Measurements from ENCODE around the gene AMPD3.

The AMPD3 gene

GRCh38 chr11:10505278-10506007 lies 50.4 kb downstream of the AMPD3 start:
- no peak for DNase-seq

GRCh38 chr11:10506008-10506370 lies 50.9 kb downstream of the AMPD3 start:
- no peak for DNase-seq

- no peak for DNase-seq
Measured at GRCh38 chr11:10511181-10511621, 56.1 kb downstream of the AMPD3 start.

GRCh38 chr11:10514202-10514601 lies 59.1 kb downstream of the AMPD3 start:
- no peak for DNase-seq

GRCh38 chr11:10514709-10515108 lies 59.6 kb downstream of the AMPD3 start:
- DNase-seq, result no peak

GRCh38 chr11:10515418-10515817 lies 60.4 kb downstream of the AMPD3 start:
- DNase-seq, result no peak

- DNase-seq, result no peak
Measured at GRCh38 chr11:10518123-10518522, 63.1 kb downstream of the AMPD3 start.

GRCh38 chr11:10518891-10519290 lies 63.8 kb downstream of the AMPD3 start:
- no peak for DNase-seq

- DNase-seq, result no peak
Measured at GRCh38 chr11:10519630-10520029, 64.6 kb downstream of the AMPD3 start.

- DNase-seq, result no peak
Measured at GRCh38 chr11:10520562-10520961, 65.5 kb downstream of the AMPD3 start.

GRCh38 chr11:10522276-10522675 lies 67.2 kb downstream of the AMPD3 start:
- DNase-seq, result no peak

- no peak for DNase-seq
Measured at GRCh38 chr11:10522921-10523320, 67.9 kb downstream of the AMPD3 start.

GRCh38 chr11:10524471-10524870 lies 69.4 kb downstream of the AMPD3 start:
- no peak for DNase-seq

- no peak for DNase-seq
Measured at GRCh38 chr11:10526974-10527918, 72.2 kb downstream of the AMPD3 start.

GRCh38 chr11:10528121-10528520 lies 73.1 kb downstream of the AMPD3 start:
- DNase-seq, result no peak

- DNase-seq, result no peak
Measured at GRCh38 chr11:10529279-10529678, 74.2 kb downstream of the AMPD3 start.

GRCh38 chr11:10532526-10532925 lies 77.5 kb downstream of the AMPD3 start:
- DNase-seq, result no peak

GRCh38 chr11:10533323-10533722 lies 78.3 kb downstream of the AMPD3 start:
- DNase-seq, result no peak

- no peak for DNase-seq
Measured at GRCh38 chr11:10534316-10534715, 79.3 kb downstream of the AMPD3 start.

GRCh38 chr11:10537600-10537999 lies 82.5 kb downstream of the AMPD3 start:
- no peak for DNase-seq

GRCh38 chr11:10538924-10539323 lies 83.9 kb downstream of the AMPD3 start:
- DNase-seq, result no peak

GRCh38 chr11:10539339-10539738 lies 84.3 kb downstream of the AMPD3 start:
- DNase-seq, result no peak

- no peak for DNase-seq
Measured at GRCh38 chr11:10540546-10540914, 85.5 kb downstream of the AMPD3 start.

GRCh38 chr11:10540915-10541560 lies 86.0 kb downstream of the AMPD3 start, which contains the start of gene RNF141:
RNF141 (minus strand) TSS chr11:10541187; CDS start chr11:10534158, 7,029 bp downstream.
- peak; percentile 98 for DNase-seq

All from activated CD4-positive, CD25-positive, alpha-beta regulatory T cell treated with anti-CD3 and anti-CD28 coated beads, Interleukin-2, amount 50 U/mL, for 72 hours (primary cell).